Osteoblast (primary cell): ENCODE measurements around the gene ZBTB8B. TPM values are rescaled to one million over a fixed set of nuclear protein-coding genes. Genes with fewer than 3 reads are reported as not detected.
"Not testable (repeated sequence)": the region's sequence is repeated elsewhere in the genome, so short reads cannot be mapped to it uniquely, and the experiment has no call there.

ENCODE experiments used
- DNase-seq: peaks from one replicate; pipeline ENCODE4 v3.0.0; 2011; ENCODE audit warnings: low spot score, mixed read lengths; ENCODE audit not compliant: insufficient read length; ENCODE audit errors: missing footprints
- H2AFZ ChIP-seq: 2 replicates; pipeline ENCODE4 v1.6.0; 2011; ENCODE audit warnings: mild to moderate bottlenecking, low read length
- H3K27ac ChIP-seq: 2 replicates; pipeline ENCODE4 v1.5.1; 2011; ENCODE audit warnings: mild to moderate bottlenecking, low read depth, low read length, moderate library complexity
- H3K27me3 ChIP-seq: 2 replicates; pipeline ENCODE4 v1.6.0; 2012; ENCODE audit warnings: mild to moderate bottlenecking, control low read depth, inconsistent platforms, low read length, moderate library complexity; ENCODE audit not compliant: insufficient read depth
- H3K36me3 ChIP-seq: 2 replicates; pipeline ENCODE4 v1.5.1; 2011; ENCODE audit warnings: mild to moderate bottlenecking, low read length, control low read depth, moderate library complexity; ENCODE audit not compliant: insufficient read depth
- H3K4me1 ChIP-seq: 2 replicates; pipeline ENCODE4 v1.5.1; 2011; ENCODE audit warnings: mild to moderate bottlenecking, low read length, control low read depth, moderate library complexity; ENCODE audit not compliant: insufficient read depth
- H3K4me2 ChIP-seq: 2 replicates; pipeline ENCODE4 v1.6.0; 2011; ENCODE audit warnings: mild to moderate bottlenecking, low read length; ENCODE audit not compliant: insufficient read depth
- H3K4me3 ChIP-seq: fragments of 200-600 bp; sonication (generic); 3 replicates; pipeline ENCODE4 v1.5.1; 2012; ENCODE audit warnings: mild to moderate bottlenecking, low read length, inconsistent platforms; ENCODE audit not compliant: insufficient read depth
- H3K79me2 ChIP-seq: 2 replicates; pipeline ENCODE4 v1.6.0; 2012; ENCODE audit warnings: mild to moderate bottlenecking, low read length, control low read depth, inconsistent platforms; ENCODE audit not compliant: insufficient read depth
- H3K9me3 ChIP-seq: 2 replicates; pipeline ENCODE4 v1.5.1; 2011; ENCODE audit warnings: low read depth, low read length, control low read depth
- H4K20me1 ChIP-seq: 2 replicates; pipeline ENCODE4 v1.6.0; 2012; ENCODE audit warnings: mild to moderate bottlenecking, low read length, control low read depth; ENCODE audit not compliant: insufficient read depth
- CTCF ChIP-seq: IDR thresholded peaks from 2 replicates; pipeline ENCODE4 v1.5.1; 2011; ENCODE audit warnings: mild to moderate bottlenecking, low read depth, low read length, moderate library complexity; ENCODE audit errors: extremely low read depth
- total RNA-seq: library from RNA; depleted of rRNA; stranded (reverse); fragments of >200 nt; gene quantifications from 2 replicates; pipeline ENCODE4 v1.2.3, GENCODE V29; 2012

Gene ZBTB8B
- total RNA-seq, 1 donor: under 0.01 TPM

GRCh38 chr1:32447469-32448185, 17.2 kb upstream of the ZBTB8B start:
- no peak for TF ChIP-seq CTCF
- no peaks in the 10 kb centered on the region for H4K20me1 ChIP-seq
- H3K9me3 ChIP-seq: peaks cover 3% of the 10 kb centered on the region
- no peaks in the 10 kb centered on the region for H3K36me3 ChIP-seq
- H3K4me3 ChIP-seq: peak overlapping the region; percentile 67
- no peaks in the 10 kb centered on the region for H3K79me2 ChIP-seq
- H3K4me2 ChIP-seq: peak overlapping the region; percentile 90
- H3K4me1 ChIP-seq: peaks cover 11% of the 10 kb centered on the region
- DNase-seq: peak; percentile 81
- H2AFZ ChIP-seq: peak overlapping the region; percentile 84
- peak overlapping the region; percentile 37 for H3K27ac ChIP-seq
- H3K27me3 ChIP-seq: peaks cover 13% of the 10 kb centered on the region

GRCh38 chr1:32448186-32448772, 16.6 kb upstream of the ZBTB8B start:
- Histone ChIP-seq H2AFZ (peak overlapping the region; percentile 84), H3K27ac (peak overlapping the region; percentile 37), H3K4me1 (peaks cover 11% of the 10 kb centered on the region), H3K4me3 (peak overlapping the region; percentile 67), H3K4me2 (peak overlapping the region; percentile 90)
- peak; percentile 74 for TF ChIP-seq CTCF
- not testable (repeated sequence) for H3K27me3 ChIP-seq, H3K9me3 ChIP-seq, DNase-seq, H3K79me2 ChIP-seq, H3K36me3 ChIP-seq, H4K20me1 ChIP-seq

- Histone ChIP-seq H3K4me2 (peak overlapping the region; percentile 90), H4K20me1 (no peaks in the 10 kb centered on the region), H2AFZ (peak overlapping the region; percentile 52), H3K27me3 (peaks cover 8% of the 10 kb centered on the region), H3K27ac (no peak overlapping the region), H3K4me3 (no peak overlapping the region), H3K36me3 (no peaks in the 10 kb centered on the region), H3K4me1 (peaks cover 11% of the 10 kb centered on the region), H3K9me3 (peaks cover 3% of the 10 kb centered on the region), H3K79me2 (no peaks in the 10 kb centered on the region)
- peak; percentile 10 for TF ChIP-seq CTCF
- no peak for DNase-seq
Observed at GRCh38 chr1:32448773-32449456, 16.0 kb upstream of the ZBTB8B start.

- not testable (repeated sequence) for H3K79me2 ChIP-seq, H3K4me3 ChIP-seq, H3K4me2 ChIP-seq, H3K27ac ChIP-seq, H3K9me3 ChIP-seq, H2AFZ ChIP-seq, H3K27me3 ChIP-seq, H3K36me3 ChIP-seq, H4K20me1 ChIP-seq, DNase-seq
- H3K4me1 ChIP-seq: peaks cover 11% of the 10 kb centered on the region
Observed at GRCh38 chr1:32449457-32449831, 15.4 kb upstream of the ZBTB8B start.
